ENCODE data around the gene PPP2R1A. TPM values are rescaled to one million over a fixed set of nuclear protein-coding genes. Genes with fewer than 3 reads are reported as not detected.

Gene PPP2R1A
- total RNA-seq, 8 experiments from 2014 or later = 135 to 212 (median 176) TPM

GRCh38 chr19:52211926-52212571 lies 22.2 kb downstream of the PPP2R1A start:
- in situ Hi-C loops (cut with MboI; ENCODE audit: low pct_unique_long_range_greater_than_20kb in 2 of 9, low sequenced_read_pairs in 9 of 9, unreplicated experiment in 9 of 9) = no loop called here
- ATAC-seq (replicated peaks in 6 of 8) = peak in 4 of 8 experiments; percentile 44 to 76 (median 65)
- H3K27ac ChIP-seq = no peak overlapping the region
- 58 to 100% (median 90%) methylated on average over 1 to 9 of the region's 11 CpGs; no CpG with 5 or more reads in 2 of the 10 experiments for WGBS, 10 experiments
- no peaks in the 10 kb centered on the region for H3K4me1 ChIP-seq (replicated peaks in 1 of 2)
- no peak overlapping the region for H3K4me3 ChIP-seq

- 87 to 100% (median 100%) methylated on average over 2 to 8 of the region's 25 CpGs; no CpG with 5 or more reads in 2 of the 10 experiments for WGBS, 10 experiments
- Histone ChIP-seq H3K4me1 (replicated peaks in 1 of 2) (no peaks in the 10 kb centered on the region), H3K27ac (no peak overlapping the region), H3K4me3 (no peak overlapping the region)
- no peak for ATAC-seq (replicated peaks in 6 of 8)
- in situ Hi-C loops (cut with MboI; ENCODE audit: low pct_unique_long_range_greater_than_20kb in 2 of 9, low sequenced_read_pairs in 9 of 9, unreplicated experiment in 9 of 9) = no loop called here
Observed at GRCh38 chr19:52212572-52213255, 22.9 kb downstream of the PPP2R1A start.

GRCh38 chr19:52214241-52214640 lies 24.4 kb downstream of the PPP2R1A start:
- H3K4me3 ChIP-seq = no peak overlapping the region
- WGBS, 10 experiments = 87 to 100% (median 100%) methylated on average over 1 to 3 of the region's 5 CpGs; no CpG with 5 or more reads in 2 of the 10 experiments
- ATAC-seq (replicated peaks in 6 of 8) = no peak
- no peaks in the 10 kb centered on the region for H3K4me1 ChIP-seq (replicated peaks in 1 of 2)
- in situ Hi-C loops (cut with MboI; ENCODE audit: low pct_unique_long_range_greater_than_20kb in 2 of 9, low sequenced_read_pairs in 9 of 9, unreplicated experiment in 9 of 9) = no loop called here
- no peak overlapping the region for H3K27ac ChIP-seq

- whole genome bisulfite sequencing, 10 experiments = 83 to 100% methylated on average over 1 of the region's 3 CpGs; no CpG with 5 or more reads in 8 of the 10 experiments
- ATAC-seq (replicated peaks in 6 of 8) = no peak
- no peak overlapping the region for H3K27ac ChIP-seq
- in situ Hi-C loops (cut with MboI; ENCODE audit: low pct_unique_long_range_greater_than_20kb in 2 of 9, low sequenced_read_pairs in 9 of 9, unreplicated experiment in 9 of 9) = no loop called here
- H3K4me1 ChIP-seq (replicated peaks in 1 of 2) = no peaks in the 10 kb centered on the region
- no peak overlapping the region for H3K4me3 ChIP-seq
Observed at GRCh38 chr19:52216401-52216800, 26.5 kb downstream of the PPP2R1A start.

GRCh38 chr19:52217576-52217975 lies 27.7 kb downstream of the PPP2R1A start:
- Histone ChIP-seq H3K4me1 (replicated peaks in 1 of 2) (no peaks in the 10 kb centered on the region), H3K27ac (no peak overlapping the region), H3K4me3 (no peak overlapping the region)
- ATAC-seq (replicated peaks in 6 of 8) = no peak
- in situ Hi-C loops (cut with MboI; ENCODE audit: low pct_unique_long_range_greater_than_20kb in 2 of 9, low sequenced_read_pairs in 9 of 9, unreplicated experiment in 9 of 9) = no loop called here
- WGBS, 10 experiments = 33 to 100% (median 90%) methylated on average over 1 to 4 of the region's 5 CpGs; no CpG with 5 or more reads in 1 of the 10 experiments

- ATAC-seq (replicated peaks in 6 of 8) = no peak
- Histone ChIP-seq H3K4me3 (no peak overlapping the region), H3K4me1 (replicated peaks in 1 of 2) (no peaks in the 10 kb centered on the region), H3K27ac (no peak overlapping the region)
- 90 to 100% (median 99%) methylated on average over 1 to 7 of the region's 8 CpGs; no CpG with 5 or more reads in 4 of the 10 experiments for WGBS, 10 experiments
- in situ Hi-C loops (cut with MboI; ENCODE audit: low pct_unique_long_range_greater_than_20kb in 2 of 9, low sequenced_read_pairs in 9 of 9, unreplicated experiment in 9 of 9) = no loop called here
Observed at GRCh38 chr19:52219611-52220010, 29.8 kb downstream of the PPP2R1A start.

- no peak for ATAC-seq (replicated peaks in 6 of 8)
- 90 to 100% (median 100%) methylated on average over 1 to 5 of the region's 6 CpGs; no CpG with 5 or more reads in 5 of the 10 experiments for WGBS, 10 experiments
- no peak overlapping the region for H3K4me3 ChIP-seq
Observed at GRCh38 chr19:52221031-52221430, 31.2 kb downstream of the PPP2R1A start.

GRCh38 chr19:52221831-52222375 lies 32.1 kb downstream of the PPP2R1A start:
- Histone ChIP-seq H3K4me1 (replicated peaks in 1 of 2) (no peaks in the 10 kb centered on the region), H3K27ac (no peak overlapping the region), H3K4me3 (no peak overlapping the region)
- no peak for ATAC-seq (replicated peaks in 6 of 8)
- in situ Hi-C loops (cut with MboI; ENCODE audit: low pct_unique_long_range_greater_than_20kb in 2 of 9, low sequenced_read_pairs in 9 of 9, unreplicated experiment in 9 of 9) = no loop called here
- 60 to 100% (median 100%) methylated on average over 1 to 5 of the region's 7 CpGs; no CpG with 5 or more reads in 1 of the 10 experiments for WGBS, 10 experiments

More at GRCh38 chr19:52221031-52221430, 31.2 kb downstream of the PPP2R1A start:
- Histone ChIP-seq H3K4me1 (replicated peaks in 1 of 2) (no peaks in the 10 kb centered on the region), H3K27ac (no peak overlapping the region)
- in situ Hi-C loops (cut with MboI; ENCODE audit: low pct_unique_long_range_greater_than_20kb in 2 of 9, low sequenced_read_pairs in 9 of 9, unreplicated experiment in 9 of 9) = no loop called here

GRCh38 chr19:52224211-52224610 lies 34.4 kb downstream of the PPP2R1A start:
- no peak overlapping the region for H3K27ac ChIP-seq
- in situ Hi-C loops (cut with MboI; ENCODE audit: low pct_unique_long_range_greater_than_20kb in 2 of 9, low sequenced_read_pairs in 9 of 9, unreplicated experiment in 9 of 9) = no loop called here
- no peaks in the 10 kb centered on the region for H3K4me1 ChIP-seq (replicated peaks in 1 of 2)
- ATAC-seq (replicated peaks in 6 of 8) = no peak
- no peak overlapping the region for H3K4me3 ChIP-seq
- 90 to 100% (median 94%) methylated on average over 1 to 4 of the region's 5 CpGs; no CpG with 5 or more reads in 1 of the 10 experiments for WGBS, 10 experiments

GRCh38 chr19:52226652-52227051 lies 36.8 kb downstream of the PPP2R1A start:
- in situ Hi-C loops (cut with MboI; ENCODE audit: low pct_unique_long_range_greater_than_20kb in 2 of 9, low sequenced_read_pairs in 9 of 9, unreplicated experiment in 9 of 9) = no loop called here
- Histone ChIP-seq H3K4me3 (no peak overlapping the region), H3K4me1 (replicated peaks in 1 of 2) (no peaks in the 10 kb centered on the region), H3K27ac (no peak overlapping the region)
- no peak for ATAC-seq (replicated peaks in 6 of 8)
- 53 to 100% (median 92%) methylated on average over 1 to 4 of the region's 4 CpGs; no CpG with 5 or more reads in 3 of the 10 experiments for WGBS, 10 experiments

GRCh38 chr19:52227196-52227940 lies 37.5 kb downstream of the PPP2R1A start:
- H3K27ac ChIP-seq = no peak overlapping the region
- no peak for ATAC-seq (replicated peaks in 6 of 8)
- in situ Hi-C loops (cut with MboI; ENCODE audit: low pct_unique_long_range_greater_than_20kb in 2 of 9, low sequenced_read_pairs in 9 of 9, unreplicated experiment in 9 of 9) = no loop called here
- H3K4me3 ChIP-seq = no peak overlapping the region
- WGBS, 10 experiments = 75 to 100% (median 90%) methylated on average over 2 to 8 of the region's 10 CpGs; no CpG with 5 or more reads in 2 of the 10 experiments
- no peaks in the 10 kb centered on the region for H3K4me1 ChIP-seq (replicated peaks in 1 of 2)

- ATAC-seq (replicated peaks in 6 of 8) = peak in 1 of 8 experiments; percentile 22
- H3K27ac ChIP-seq = no peak overlapping the region
- no peak overlapping the region for H3K4me3 ChIP-seq
- no peaks in the 10 kb centered on the region for H3K4me1 ChIP-seq (replicated peaks in 1 of 2)
- in situ Hi-C loops (cut with MboI; ENCODE audit: low pct_unique_long_range_greater_than_20kb in 2 of 9, low sequenced_read_pairs in 9 of 9, unreplicated experiment in 9 of 9) = no loop called here
- WGBS, 10 experiments = 89 to 100% (median 97%) methylated on average over 1 to 3 of the region's 5 CpGs; no CpG with 5 or more reads in 4 of the 10 experiments
Observed at GRCh38 chr19:52227980-52228379, 38.1 kb downstream of the PPP2R1A start.

- no peak for ATAC-seq (replicated peaks in 6 of 8)
- no peak overlapping the region for H3K27ac ChIP-seq
- in situ Hi-C loops (cut with MboI; ENCODE audit: low pct_unique_long_range_greater_than_20kb in 2 of 9, low sequenced_read_pairs in 9 of 9, unreplicated experiment in 9 of 9) = no loop called here
- 70 to 100% (median 88%) methylated on average over 2 to 6 of the region's 6 CpGs; no CpG with 5 or more reads in 5 of the 10 experiments for WGBS, 10 experiments
- no peaks in the 10 kb centered on the region for H3K4me1 ChIP-seq (replicated peaks in 1 of 2)
- H3K4me3 ChIP-seq = no peak overlapping the region
Observed at GRCh38 chr19:52229524-52229923, 39.7 kb downstream of the PPP2R1A start.
